Hematopoietic multipotent progenitor cell treated with erythropoietin and hydrocortisone succinate and interleukin-3 and kit ligand, for 6 days (in vitro differentiated cells): ENCODE results near the gene DOCK1.
"Not testable (repeated sequence)": the region's sequence is repeated elsewhere in the genome, so short reads cannot be mapped to it uniquely, and the experiment has no call there.

Experiments
- DNase-seq: peaks from one replicate; pipeline ENCODE4 v3.0.0-alpha.2; 2015

DOCK1 gene

DNA sequence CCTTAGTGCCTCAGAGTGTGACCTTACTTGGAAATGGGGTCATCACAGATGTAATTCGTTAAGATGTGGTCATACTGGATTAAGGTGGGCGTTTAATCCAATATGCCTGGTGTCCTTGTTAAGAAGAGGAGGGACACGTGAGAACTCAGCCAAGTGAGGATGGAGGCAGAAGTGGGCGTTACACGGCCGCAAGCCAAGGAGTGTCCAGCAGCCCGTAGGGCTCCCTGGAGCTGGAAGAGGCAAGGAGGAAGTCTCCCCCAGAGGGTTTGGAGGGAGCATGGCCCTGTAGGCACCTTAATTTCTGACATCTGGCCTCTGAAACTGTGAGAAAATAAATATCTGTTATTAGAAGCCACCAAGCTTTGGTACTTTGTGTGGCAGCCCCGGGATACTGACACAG, 21.3 kb downstream of the DOCK1 start:
- DNase-seq, result no peak

DNA sequence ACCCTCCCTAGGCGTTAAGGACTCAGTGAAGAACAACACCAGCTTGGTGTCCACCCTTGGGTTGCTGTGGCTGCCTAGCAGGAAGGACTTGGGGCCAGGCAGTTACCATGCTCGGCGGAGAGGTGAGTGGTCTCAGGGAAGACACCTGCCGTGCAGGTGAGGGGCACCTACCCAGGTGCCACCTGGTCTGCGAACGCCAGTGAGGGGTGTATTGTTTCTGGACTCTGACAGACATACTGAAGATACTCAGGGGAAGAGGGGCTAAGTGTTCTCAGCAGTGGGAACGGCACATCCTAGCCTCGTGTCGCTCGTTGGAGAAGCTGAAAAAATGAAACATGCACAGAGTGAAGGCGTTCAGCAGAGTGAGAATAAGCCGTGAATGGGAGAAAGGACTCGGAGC, 22.6 kb downstream of the DOCK1 start:
- no peak for DNase-seq

DNA sequence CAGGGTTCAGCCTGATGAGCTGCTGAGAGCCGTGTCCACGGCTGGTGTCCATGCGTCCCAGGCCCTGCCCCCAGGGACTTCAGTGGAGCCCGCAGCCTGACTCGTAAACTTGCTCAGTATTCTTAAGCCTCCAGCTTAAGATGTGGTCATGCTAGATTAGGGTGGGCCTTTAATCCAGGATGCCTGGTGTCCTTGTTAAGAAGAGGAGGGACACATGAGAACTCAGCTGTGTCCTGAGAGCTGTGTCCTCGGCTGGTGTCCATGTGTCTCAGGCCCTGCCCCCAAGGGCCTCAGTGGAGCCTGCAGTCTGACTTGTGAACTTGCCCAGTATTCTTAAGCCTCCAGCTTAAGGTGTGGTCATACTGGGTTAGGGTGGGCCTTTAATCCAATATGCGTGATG, 23.0 kb downstream of the DOCK1 start:
- no peak for DNase-seq

DNA sequence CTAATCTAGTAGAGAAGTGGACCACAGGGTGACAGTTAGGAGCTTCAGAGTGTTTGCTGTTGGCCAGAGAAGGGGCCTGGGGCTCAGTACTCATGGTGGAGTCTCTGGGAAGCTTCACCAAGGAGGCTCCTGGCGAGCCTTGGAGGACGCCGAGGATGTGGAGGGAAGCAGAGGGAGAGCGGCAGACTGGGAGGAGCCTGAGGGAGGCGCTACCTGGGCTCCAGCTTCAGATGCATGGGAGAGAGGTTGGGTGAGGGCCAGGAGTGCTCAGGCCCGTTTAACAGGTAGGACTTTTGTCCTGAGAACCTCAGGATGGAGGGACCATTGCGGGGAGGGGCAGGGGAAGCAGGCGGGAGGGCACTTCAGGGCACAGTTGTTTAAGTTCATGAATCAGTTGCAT, 24.2 kb downstream of the DOCK1 start:
- DNase-seq, result no peak

DNA sequence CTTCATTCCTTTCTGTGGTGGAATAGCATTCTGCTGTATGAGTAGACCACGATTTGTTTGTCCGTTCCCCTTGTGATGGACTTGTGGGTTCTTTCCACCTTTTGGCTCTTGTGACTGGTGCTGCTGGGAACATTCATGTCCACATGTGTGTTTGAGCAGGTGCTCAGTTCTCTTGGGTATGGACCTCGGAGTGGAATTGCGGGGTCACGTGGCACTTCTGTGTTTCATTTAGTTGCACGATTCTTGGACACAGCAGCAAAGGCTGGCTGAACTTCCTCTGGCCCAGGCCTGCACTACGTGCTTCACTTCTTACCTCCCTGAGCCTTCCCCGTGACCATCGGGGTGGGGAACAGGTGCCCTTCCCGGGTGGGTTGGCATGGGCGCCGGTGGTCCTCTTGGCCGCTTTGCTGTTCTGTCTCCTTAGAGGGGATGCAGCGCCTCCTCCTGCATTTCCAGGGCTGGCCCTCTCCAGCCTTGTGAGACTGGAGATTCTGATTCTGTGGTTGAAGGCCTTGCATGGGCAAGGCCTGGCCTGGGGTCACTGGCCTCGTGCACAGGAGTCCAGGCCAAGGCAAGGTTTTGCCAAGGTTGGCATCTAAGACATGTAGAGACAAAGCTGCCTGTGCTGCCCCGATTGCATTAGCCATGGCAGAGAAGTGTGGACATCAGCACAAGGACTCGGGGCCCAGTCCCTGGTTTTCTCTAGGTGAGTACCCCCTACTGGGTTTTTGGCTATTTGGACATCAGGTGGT, 25.1 kb downstream of the DOCK1 start:
- no peak for DNase-seq

DNA sequence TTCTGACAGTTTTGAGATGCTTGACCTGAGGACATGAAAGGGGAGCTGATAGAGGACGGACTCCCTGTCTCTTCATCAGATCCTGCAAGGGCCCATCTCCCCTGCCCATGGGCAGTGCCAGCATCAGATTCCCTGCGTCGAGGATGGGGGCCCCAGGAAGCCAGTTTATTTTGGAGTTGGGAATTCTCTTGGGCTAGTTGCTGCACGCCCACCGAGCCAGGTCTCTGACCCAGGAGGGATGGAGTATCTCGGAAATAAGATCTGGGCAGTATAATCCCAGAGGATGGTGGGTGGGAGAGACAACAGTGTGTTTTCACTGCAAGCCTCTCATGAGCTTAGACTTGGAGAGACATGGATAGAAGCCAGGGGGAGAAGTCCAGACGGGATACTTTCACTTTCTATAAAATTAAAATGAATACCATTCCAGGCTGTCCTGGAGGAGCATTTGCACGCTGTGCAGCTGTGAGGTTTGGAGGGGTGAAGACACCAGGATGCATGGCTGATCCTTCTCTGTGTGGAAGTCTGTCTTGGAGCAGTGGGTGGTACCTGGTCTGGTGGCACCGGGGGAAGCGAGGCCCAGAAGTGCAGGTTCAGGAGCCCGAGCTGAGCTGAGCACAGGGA, 25.8 kb downstream of the DOCK1 start:
- no peak for DNase-seq

DNA sequence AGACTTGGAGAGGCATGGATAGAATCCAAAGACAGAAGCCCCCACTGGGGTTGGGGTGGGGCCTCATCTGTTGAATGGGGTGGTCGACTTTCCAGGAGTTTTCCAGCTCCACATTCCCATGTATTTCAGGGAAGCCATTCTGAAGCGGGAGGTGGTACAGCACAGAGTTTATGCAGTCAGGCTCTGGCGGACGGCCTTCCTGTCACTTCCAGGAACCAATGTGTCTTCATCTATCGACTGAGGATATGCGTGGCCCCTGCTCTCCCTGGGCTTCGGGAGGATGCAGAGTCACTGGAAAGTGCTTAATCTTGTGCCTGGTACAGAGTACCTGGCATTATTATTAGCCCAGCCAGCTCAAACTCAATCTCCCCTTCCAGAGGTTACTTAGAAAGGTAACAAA, 26.3 kb downstream of the DOCK1 start:
- no peak for DNase-seq

DNA sequence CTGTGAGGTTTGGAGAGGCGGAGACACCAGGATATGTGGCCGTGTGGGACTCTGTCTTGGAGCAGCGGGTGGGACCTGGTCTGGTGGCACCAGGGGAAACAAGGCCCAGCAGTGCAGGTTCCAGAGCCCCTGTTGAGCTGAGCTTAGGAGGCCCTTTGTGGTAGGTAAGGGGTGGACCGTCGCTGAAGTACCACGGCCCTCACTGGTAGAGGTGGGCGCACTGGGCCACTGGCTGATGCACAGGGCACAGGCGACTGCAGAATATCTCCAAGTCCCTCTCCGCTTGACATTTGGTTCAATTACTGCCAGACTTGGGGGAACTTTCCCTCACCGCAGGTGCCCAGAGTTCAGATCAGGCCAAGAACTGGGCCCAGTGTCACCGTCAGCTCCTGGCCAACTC, 27.3 kb downstream of the DOCK1 start:
- DNase-seq, result no peak

DNA sequence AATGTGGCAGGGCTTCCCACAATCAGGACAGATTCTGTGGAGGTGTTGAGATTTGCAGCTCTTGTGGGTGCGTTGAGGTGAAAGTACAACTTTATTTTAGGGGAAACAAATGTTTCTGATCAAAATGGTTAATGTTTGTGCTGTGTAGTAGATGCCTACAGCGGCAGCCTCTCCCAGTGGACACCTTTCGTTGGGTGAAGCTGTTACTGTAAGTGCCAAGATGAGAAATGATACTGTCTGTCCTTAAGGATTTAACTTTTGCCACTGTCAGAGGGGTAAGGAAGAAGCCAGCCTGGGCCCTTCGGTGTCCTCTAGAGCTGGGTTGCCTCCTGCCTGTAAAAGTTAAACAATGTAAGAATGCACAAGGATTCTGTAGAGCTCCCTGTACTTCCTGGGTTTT, 27.9 kb downstream of the DOCK1 start:
- DNase-seq, result no peak

DNA sequence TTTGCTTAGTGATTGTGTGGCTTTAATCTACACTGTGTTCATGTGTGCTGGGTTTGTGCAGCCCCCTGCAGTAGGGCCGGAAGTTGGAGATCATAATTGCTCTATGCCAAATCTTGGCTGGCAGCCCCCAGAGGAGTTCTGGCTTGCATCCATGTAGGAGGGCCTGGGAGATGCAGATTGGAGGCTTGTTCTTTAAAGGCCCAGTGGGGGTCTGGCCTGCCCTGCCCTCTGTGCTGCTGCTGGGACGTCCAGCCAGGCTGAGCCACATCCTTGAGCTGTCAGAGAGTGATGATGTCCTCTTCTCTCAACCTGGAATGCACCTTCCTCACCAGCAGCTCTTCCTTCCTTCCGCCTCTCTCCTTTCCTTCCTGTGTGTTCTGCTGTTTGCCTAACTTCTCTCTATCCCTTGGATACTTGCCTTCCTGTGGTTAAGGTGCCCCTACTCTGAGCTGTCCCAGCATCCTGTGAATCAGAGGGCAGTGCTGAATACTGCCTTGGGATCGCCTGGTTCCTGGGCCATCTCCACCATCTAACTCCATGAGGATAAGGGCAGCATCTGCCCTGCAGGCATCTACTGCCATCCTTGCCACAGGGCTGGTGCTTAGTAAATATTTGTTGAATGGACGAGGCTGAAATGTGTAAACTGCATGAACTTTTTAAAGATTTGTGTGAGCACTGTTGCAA, 30.2 kb downstream of the DOCK1 start:
- no peak for DNase-seq

DNA sequence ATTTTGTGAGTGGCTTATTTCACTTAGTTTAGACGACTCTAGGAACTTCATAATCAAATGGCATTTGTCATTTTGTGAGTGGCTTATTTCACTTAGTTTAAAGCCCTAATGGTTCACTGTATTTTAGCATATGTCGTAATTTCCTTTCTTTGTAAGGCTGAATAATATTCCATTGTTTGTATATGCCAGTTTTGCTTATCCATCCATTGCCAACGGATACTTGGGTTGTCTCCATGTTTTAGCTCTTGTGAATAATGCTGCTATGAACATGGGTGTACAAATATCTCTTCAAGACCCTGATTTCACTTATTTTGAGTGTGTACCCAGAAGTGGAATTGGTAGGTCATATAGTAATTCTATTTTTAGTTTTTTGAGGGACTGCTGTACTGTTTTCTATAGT, 31.8 kb downstream of the DOCK1 start:
- DNase-seq, result no peak

DNA sequence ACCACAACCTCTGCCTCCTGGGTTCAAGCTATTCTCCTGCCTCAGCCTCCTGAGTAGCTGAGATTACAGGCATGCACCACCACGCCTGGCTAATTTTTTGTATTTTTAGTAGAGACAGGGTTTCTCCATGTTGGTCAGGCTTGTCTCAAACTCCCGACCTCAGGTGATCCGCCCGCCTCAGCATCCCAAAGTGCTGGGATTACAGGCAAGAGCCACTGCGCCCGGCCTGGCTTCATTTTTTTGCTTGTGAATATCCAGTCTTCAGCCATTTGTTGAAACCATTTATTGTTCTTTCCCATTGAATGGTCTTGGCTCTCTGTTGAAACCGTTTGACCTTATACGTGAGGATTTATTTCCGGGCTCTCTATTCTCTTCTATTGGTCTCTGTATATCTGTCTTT, 32.9 kb downstream of the DOCK1 start:
- not testable (repeated sequence) for DNase-seq

DNA sequence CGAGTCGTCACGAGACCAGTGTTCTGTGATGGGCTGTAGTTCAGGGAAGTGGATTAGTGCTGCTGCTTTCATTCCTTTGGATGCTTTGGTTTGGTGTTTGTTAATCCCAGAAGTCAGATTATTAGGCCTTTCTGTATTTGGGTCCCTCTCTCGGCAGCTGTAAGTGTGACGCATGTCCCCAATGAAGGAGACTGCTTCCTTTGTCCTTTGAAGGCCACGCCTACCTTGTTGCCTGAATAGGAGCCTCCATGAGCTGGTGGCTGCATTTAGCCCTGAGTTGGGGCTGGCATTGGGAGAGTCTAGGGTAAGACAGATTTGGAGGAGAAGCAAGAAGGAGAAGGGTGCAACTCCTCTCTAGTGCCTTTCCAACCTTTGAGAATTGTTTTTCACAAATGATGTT, 34.5 kb downstream of the DOCK1 start:
- no peak for DNase-seq

DNA sequence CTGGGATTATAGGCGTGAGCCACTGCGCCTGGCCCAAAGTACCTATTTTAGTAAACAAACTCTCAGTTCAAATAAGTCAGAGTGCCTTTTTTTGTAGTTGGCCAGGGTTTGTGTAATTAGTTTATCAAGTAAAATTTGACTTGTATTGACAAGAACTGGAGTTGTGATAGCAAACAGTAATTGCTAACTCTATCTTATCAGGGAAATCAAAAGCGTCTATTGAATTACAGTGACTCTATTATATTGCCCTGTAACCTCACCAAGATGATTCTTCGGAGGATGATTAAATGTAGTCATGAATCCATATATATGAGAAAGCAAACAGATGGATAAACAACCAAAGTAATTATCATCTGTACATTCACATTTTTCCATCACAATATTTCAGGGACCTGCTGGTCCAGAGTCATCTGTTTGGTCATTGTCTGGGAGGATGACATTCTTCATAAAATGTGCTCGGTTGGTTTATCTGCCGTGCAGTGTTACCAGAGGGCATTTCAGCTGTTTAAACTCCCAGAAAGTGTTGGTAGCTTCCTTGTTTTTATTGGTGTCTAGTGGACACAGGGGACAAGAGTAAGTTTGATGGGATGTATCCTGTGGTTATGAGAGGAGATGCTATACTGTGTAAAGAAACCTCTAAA, 35.6 kb downstream of the DOCK1 start:
- DNase-seq, result no peak

DNA sequence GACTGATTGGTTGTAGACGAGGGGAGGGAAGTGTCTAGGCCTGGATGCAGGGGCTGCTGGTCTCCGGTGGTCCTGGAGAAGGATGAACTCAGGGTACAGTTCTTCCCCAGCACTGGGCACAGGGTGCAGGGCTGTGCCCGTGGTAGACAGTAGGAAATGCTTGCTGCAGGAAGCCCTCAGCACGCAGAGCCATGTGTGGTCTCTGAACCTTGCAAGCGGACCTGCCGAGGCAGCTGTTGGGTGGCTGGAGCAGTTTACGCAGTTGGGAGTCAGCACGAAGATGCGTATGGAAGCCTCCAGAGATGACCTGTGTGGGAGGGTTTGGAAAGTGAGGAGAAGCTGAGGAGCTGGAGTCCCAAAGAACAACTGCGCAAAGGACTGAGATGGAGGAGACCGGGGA, 39.0 kb downstream of the DOCK1 start:
- DNase-seq, result no peak

DNA sequence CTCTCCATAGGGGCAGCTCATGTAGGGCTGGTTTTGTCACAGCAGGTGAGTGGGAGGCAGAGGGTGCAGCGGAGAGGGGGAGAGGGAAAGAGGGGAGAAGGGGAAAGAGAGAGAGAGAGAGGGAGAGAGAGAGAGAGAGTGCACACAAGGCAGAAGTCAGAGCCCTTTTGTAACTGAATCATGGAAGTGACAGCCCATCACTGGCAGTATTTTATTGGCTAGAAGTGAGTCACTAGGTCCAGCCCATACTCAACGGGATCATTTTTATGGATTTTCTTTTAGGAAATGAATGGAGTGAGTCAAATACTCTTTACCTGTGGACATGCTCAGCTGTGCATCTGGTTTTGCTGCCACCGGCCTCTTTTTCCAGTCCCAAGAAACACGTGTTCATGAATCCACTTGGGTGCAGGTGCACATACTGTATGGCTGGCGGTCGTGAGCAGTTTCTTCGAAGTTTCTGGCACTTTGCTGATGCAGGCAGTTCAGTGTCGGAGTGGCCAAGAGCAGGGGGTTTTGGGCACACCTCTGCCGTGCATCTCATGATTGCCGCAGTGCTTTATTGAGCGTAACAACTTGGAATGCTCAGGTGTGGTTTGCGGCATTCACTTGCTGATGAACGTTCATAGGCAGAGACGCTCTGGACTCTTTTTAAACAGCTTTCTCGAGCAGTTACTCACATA, 40.3 kb downstream of the DOCK1 start:
- DNase-seq, result no peak

DNA sequence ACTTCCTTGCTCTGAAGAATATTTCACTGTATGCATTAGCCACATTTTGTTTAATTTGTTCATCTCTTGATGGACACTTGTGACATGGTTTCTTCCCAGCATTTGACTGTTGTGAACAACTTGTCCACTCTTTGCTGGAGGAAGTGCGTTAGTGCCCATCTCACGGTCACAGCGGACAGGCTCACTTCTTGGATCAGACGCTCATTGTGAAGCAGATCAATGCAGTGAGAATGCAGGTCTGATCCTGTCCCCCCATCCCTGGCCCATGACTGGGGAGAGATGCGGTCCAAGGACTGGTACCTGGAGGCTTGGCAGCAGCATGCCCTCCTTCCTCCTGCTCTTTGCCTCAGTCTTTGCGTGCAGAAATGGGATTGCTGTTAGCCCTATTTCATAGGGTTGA, 41.5 kb downstream of the DOCK1 start:
- no peak for DNase-seq

DNA sequence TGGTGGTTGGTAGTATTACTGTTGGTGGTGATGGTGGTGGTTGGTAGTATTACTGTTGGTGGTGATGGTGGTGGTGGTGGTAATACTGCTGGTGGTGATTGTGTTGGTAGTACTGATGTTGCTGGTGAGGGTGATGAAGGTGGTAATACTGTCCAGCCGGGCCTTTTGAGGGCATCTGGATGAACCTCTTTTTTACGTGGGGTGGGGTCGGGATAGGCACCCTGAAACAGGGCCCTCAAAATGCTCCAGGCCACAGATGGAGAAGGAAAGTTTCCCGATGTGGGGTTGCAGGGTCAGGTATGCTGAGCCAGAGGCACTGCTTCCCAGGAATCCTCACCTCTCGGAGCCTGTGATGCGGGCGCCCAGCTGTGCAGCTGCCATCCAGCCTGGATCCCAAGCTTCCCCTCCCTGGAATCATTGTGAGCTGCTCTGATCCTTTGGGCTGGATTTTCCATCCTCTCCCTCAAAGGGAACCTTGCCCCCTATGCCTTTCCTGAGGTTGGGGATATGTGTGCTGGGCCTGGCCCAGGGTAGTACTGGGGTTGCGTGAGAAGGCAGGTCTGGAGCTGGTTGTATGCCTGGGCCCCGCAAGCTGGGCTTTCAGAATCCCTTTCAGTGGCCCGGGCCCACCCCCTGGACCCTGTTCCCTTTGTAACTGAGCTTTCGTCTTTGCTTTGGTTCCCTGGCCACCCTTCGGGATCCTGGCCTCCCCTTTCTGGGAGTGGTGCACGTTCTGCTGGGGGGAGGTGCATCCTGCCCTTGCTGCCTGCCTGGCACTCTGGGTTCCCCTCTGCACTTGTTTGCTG, 43.3 kb downstream of the DOCK1 start:
- no peak for DNase-seq

DNA sequence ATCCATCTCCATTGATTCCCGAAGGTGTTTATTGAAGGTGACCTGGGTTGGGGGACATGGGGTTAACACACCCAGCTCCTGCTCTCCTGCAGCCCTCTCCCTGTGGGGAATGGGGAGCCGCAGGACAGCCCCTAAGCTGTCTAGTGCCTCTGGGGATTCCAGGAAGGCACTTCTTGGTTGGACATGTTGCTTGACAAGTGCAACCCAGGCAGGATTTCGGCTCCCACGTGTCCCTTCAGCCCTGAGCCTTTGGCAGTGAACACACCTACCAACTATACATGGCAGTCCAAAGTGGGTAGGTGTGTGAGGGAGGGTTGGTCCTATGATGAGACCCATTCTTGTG, 43.9 kb downstream of the DOCK1 start:
- no peak for DNase-seq

DNA sequence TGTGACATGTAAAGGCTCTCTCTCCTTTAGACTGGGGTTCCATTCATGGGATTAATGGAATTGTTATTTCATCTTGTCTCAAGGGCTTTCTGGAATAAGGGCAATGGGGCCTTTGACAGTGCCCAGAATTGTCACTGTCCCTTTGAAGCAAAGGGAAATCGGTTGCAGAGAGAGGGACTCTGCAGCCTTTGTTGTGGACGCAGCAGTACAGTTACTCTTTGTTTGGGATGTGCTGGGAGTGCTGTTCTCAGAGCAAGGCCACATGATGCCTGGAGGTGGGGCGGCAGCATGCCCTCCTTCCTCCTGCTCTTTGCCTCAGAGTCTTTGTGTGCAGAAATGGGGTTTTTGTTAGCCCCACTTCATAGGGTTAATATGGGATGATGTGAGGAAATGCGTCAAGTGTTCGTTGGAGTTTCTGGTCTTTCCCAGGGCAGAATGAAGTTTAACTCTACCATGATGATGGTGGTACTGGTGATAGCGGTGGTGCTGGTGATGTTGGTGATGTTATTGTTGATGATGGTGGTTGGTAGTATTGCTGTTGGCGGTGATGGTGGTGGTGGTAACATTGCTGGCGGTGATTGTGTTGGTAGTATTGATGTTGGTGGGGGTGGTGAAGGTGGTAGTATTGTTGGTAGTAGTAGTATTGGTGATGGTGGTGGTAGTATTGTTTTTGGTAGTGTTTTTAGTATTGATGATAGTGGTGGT, 45.3 kb downstream of the DOCK1 start:
- no peak for DNase-seq

DNA sequence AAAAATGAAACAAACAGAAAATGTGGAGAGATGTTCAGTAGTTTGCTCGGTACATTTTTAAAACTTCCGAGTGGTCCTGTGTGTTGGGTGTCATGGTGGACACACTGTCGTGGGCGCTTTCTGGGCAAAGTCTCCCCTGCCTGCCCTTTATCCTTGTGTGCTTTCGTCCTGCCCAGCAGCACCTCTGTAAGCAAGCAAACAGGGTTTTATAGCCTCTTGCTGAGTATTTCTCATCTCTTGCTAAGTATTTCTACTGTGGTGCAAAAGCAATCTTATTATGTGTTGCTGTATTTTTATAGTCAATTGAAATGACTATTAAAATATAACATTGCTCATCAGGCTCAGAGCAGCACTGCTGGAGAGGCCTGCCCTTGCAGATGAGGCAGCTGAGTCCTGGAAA, 48.7 kb downstream of the DOCK1 start:
- no peak for DNase-seq

DNA sequence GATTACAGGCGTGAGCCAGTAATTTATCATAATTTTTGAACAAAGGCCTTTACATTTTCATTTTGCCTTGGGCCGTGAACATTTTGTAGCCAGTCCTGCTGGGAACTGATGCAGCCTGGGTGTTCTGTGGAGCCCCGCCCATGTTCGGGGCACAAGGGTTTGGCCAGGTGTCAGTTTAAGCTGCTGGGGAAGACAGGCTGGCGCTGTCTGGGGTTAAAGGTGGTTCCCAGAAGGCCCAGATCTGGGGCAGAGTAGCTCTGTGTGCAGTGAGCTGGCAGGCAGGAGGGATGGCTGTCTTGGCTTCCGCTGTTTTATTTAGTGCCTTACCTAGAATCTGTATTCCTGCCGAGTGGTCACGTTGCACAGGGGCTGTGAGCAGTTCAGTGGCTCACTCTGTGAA, 50.2 kb downstream of the DOCK1 start:
- no peak for DNase-seq
